Measurements from ENCODE around the gene GLRX3.
A peak's percentile ranks its signal among the peaks of the same experiment; 100 is the strongest.

Gene GLRX3

DNA sequence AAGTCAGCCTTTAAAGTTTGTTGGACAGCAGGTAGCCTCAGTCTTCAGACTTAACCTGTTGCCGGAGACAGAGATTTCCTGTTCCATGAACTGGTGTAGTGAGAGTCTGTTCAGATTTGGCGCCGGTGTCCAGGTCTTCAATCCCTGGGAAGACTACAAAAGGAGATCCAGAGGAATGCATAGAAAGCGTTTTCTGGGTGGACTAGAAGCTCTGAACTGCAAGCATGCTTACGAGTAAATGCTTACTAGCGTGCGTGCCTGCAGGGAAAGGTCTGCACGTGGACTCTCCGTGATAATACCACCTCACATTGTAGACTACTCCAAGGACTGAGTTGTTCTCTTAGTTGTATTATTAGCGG, 878 bp downstream of the GLRX3 start:
- H3K36me3 ChIP-seq: peaks cover 7% of the 10 kb centered on the region
- H3K27me3 ChIP-seq: no peaks in the 10 kb centered on the region
- H3K4me1 ChIP-seq: no peaks in the 10 kb centered on the region
- no peaks in the 10 kb centered on the region for H3K9me3 ChIP-seq
- TF ChIP-seq, protein P1, sequence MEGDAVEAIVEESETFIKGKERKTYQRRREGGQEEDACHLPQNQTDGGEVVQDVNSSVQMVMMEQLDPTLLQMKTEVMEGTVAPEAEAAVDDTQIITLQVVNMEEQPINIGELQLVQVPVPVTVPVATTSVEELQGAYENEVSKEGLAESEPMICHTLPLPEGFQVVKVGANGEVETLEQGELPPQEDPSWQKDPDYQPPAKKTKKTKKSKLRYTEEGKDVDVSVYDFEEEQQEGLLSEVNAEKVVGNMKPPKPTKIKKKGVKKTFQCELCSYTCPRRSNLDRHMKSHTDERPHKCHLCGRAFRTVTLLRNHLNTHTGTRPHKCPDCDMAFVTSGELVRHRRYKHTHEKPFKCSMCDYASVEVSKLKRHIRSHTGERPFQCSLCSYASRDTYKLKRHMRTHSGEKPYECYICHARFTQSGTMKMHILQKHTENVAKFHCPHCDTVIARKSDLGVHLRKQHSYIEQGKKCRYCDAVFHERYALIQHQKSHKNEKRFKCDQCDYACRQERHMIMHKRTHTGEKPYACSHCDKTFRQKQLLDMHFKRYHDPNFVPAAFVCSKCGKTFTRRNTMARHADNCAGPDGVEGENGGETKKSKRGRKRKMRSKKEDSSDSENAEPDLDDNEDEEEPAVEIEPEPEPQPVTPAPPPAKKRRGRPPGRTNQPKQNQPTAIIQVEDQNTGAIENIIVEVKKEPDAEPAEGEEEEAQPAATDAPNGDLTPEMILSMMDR (IDR thresholded peaks at IDR 0.05; ENCODE audit: low read depth, low read length): no peak
- peak overlapping the region; percentile 83 for H3K4me3 ChIP-seq (ENCODE audit: low read depth, low read length)
- DNase-seq: no peak

DNA sequence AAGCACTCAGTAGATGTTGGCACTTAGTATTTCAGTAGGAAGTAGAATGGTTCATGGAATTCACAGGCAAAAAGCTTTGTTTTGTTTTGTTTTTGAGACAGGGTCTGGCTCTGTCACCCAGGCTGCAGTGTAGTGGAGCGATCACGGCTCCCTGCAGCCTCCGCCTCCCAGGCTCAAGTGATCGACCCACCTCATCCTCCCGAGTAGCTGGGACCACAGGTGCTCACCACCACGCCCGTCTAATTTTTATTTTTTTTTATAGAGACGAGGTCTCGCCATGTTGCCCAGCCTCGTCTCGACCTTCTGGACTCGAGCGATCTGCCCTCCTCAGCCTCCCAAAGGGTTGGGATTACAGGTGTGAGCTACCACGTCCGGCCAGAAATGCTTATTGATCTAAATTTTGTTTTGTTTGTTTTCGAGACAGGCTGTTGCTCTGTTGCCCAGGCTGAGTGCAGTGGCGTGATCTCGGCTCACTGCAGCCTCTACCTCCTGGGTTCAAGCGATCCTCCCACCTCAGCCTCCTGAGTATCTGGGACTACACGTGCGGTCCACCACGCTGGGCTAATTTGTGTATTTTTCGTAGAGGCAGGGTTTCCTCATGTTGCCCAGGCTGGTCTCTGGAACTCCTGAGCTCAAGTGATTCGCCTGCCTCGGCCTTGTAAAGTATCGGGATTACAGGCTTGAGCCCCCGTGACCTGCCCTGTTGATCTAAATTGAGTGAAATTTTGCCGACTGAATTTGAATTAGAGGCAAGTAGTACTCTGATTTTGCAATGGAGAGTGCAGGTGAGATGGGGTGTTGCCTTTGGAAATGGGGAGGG, 1.7 kb downstream of the GLRX3 start:
- TF ChIP-seq, protein P1 (IDR thresholded peaks at IDR 0.05; ENCODE audit: low read depth, low read length): no peak
- H3K4me1 ChIP-seq: no peaks in the 10 kb centered on the region
- no peaks in the 10 kb centered on the region for H3K27me3 ChIP-seq
- H3K36me3 ChIP-seq: peaks cover 9% of the 10 kb centered on the region
- no peaks in the 10 kb centered on the region for H3K9me3 ChIP-seq
- DNase-seq: no peak
- peak overlapping the region; percentile 83 for H3K4me3 ChIP-seq (ENCODE audit: low read depth, low read length)

DNA sequence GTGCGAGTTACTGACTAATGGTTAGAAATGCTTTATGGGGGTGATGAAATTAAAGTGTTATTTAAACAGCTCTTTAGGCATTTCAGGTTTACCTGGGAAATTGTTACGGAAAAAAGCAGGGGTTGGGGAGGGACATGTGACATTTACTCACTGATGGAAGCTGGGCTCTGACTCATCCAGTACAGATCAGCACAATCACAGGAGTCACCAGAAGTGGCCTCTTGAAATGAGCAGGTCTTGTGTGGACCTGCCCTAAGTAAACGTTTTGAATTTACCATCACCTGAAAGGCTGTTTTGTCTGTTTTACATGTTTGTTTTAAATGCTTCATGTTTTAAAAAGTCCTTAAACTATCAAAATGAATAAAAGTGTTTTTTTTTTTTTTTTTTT, 2.3 kb downstream of the GLRX3 start:
- no peak for DNase-seq
- H3K4me3 ChIP-seq (ENCODE audit: low read depth, low read length): no peak overlapping the region
- TF ChIP-seq, protein P1 (IDR thresholded peaks at IDR 0.05; ENCODE audit: low read depth, low read length): no peak
- H3K27me3 ChIP-seq: no peaks in the 10 kb centered on the region
- no peaks in the 10 kb centered on the region for H3K4me1 ChIP-seq
- peaks cover 9% of the 10 kb centered on the region for H3K36me3 ChIP-seq
- no peaks in the 10 kb centered on the region for H3K9me3 ChIP-seq

DNA sequence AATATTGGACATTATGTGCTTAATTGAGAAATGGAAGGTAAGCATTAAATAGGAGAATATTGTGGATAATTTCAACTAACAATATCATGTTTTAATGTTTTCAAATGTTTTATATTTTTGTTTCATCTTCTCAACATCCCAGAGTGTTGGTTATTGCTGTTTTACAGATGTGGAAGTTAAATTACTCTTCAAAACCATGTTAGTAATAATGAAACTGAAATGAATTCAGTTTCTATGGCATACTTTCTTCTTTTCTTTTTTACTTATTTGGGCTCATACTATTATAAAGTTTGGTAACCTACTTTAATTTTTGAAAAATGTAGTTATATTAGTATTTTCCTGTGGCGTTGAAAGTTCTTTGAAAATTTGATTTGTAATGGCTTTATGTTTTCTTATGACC, 4.2 kb downstream of the GLRX3 start:
- Histone ChIP-seq H3K4me1 (no peaks in the 10 kb centered on the region), H3K9me3 (no peaks in the 10 kb centered on the region), H3K36me3 (peaks cover 13% of the 10 kb centered on the region), H3K27me3 (no peaks in the 10 kb centered on the region), H3K4me3 (ENCODE audit: low read depth, low read length) (no peak overlapping the region)
- no peak for DNase-seq
- TF ChIP-seq, protein P1 (IDR thresholded peaks at IDR 0.05; ENCODE audit: low read depth, low read length): no peak

DNA sequence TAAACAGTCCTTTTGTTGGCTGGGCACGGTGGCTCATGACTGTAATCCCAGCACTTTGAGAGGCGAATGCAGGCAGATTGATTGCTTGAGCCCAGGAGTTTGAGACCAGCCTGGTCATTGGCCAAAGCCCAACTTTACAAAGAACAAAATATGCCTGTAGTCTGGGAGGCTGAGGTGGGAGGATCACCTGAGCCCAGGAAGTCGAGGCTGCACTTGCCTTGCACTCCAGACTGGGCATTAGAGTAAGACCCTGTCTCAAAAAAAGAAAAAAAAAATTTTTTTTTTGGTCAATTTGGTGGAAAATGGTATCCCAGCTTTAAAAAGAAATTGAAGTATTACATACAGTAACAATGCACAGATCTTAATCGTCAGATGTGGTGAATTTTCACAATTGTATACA, 4.8 kb downstream of the GLRX3 start:
- H3K4me3 ChIP-seq (ENCODE audit: low read depth, low read length): no peak overlapping the region
- peaks cover 15% of the 10 kb centered on the region for H3K36me3 ChIP-seq
- no peaks in the 10 kb centered on the region for H3K4me1 ChIP-seq
- H3K9me3 ChIP-seq: no peaks in the 10 kb centered on the region
- TF ChIP-seq, protein P1 (IDR thresholded peaks at IDR 0.05; ENCODE audit: low read depth, low read length): no peak
- no peaks in the 10 kb centered on the region for H3K27me3 ChIP-seq
- no peak for DNase-seq

DNA sequence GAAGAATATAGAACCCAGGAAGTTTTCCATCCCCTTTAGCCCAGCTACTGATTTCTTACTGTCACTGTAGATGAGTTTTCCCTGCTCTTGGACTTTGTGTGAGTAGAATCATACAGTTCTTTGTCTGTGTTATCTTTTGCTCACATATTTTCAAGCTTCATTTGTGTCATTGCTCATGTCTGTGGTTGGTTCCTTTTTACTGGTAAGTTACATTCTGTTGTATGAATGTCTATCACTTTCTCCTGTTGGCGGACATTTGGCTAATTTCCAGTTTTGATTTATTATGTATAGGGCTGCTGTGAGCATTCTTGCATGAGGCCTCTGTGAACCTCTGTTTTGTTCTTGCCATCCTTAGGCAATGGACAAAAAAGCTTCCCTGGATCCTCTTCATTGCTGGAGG, 5.3 kb downstream of the GLRX3 start:
- no peak for DNase-seq
- Histone ChIP-seq H3K27me3 (no peaks in the 10 kb centered on the region), H3K4me3 (ENCODE audit: low read depth, low read length) (no peak overlapping the region), H3K9me3 (no peaks in the 10 kb centered on the region), H3K36me3 (peaks cover 19% of the 10 kb centered on the region), H3K4me1 (no peaks in the 10 kb centered on the region)
- TF ChIP-seq, protein P1 (IDR thresholded peaks at IDR 0.05; ENCODE audit: low read depth, low read length): no peak

All from BE2C (cell line).